Loucy (cell line): ENCODE measurements around the gene MBD5.

Source experiments
- EZH2phosphoT487 ChIP-seq: fragments of 200-600 bp; IDR thresholded peaks from 2 replicates; pipeline ENCODE4 v1.6.1; 2018; ENCODE audit warnings: antibody characterized with exemption, mild to moderate bottlenecking, moderate library complexity, borderline replicate concordance
- TF ChIP-seq, protein P1 (sequence below): fragments of 200-600 bp; sonication (generic); conservative IDR thresholded peaks from 2 replicates; pipeline ENCODE4 v1.5.1; 2014; ENCODE audit warnings: mild to moderate bottlenecking, antibody characterized with exemption, low read length

DNA sequence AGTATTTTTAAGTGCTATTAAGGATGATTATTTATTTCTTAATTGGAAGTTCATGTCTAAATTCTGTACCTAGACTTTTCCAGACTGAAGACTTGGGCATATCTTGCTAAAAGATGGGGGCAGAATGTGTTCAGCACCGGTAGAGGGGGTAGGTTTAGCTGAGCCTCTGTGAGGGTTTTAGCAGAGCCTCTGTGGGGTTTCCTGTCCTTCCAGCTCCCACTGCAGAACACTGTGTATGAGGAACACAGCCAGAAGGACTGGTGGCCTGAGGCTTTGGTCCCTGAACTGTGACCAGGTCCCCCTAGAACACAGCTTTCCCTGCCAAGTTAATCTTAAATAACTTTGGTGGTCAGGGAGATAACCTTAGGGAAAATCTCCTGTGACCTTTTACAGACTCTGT is 500.3 kb downstream of the MBD5 start:
- TF ChIP-seq, protein P1, sequence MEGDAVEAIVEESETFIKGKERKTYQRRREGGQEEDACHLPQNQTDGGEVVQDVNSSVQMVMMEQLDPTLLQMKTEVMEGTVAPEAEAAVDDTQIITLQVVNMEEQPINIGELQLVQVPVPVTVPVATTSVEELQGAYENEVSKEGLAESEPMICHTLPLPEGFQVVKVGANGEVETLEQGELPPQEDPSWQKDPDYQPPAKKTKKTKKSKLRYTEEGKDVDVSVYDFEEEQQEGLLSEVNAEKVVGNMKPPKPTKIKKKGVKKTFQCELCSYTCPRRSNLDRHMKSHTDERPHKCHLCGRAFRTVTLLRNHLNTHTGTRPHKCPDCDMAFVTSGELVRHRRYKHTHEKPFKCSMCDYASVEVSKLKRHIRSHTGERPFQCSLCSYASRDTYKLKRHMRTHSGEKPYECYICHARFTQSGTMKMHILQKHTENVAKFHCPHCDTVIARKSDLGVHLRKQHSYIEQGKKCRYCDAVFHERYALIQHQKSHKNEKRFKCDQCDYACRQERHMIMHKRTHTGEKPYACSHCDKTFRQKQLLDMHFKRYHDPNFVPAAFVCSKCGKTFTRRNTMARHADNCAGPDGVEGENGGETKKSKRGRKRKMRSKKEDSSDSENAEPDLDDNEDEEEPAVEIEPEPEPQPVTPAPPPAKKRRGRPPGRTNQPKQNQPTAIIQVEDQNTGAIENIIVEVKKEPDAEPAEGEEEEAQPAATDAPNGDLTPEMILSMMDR: no peak
- no peak for TF ChIP-seq EZH2phosphoT487
